GM12865 (cell line): ENCODE data around the gene GALR3.
A peak's percentile ranks its signal among the peaks of the same experiment; 100 is the strongest.

Experiments
- DNase-seq: peaks from one replicate; pipeline ENCODE4 v3.0.0; 2010; ENCODE audit warnings: low read depth
- H3K4me3 ChIP-seq: 2 replicates; pipeline ENCODE4 v1.5.1; 2011; ENCODE audit warnings: mild to moderate bottlenecking, low read depth, low read length, control low read depth
- TF ChIP-seq, protein P1 (sequence below): IDR thresholded peaks from 2 replicates; pipeline ENCODE4 v1.5.1; 2011; ENCODE audit warnings: low read length, control low read depth, low read depth, inconsistent platforms; ENCODE audit not compliant: insufficient read depth; ENCODE audit errors: missing control alignments

The GALR3 gene

DNA sequence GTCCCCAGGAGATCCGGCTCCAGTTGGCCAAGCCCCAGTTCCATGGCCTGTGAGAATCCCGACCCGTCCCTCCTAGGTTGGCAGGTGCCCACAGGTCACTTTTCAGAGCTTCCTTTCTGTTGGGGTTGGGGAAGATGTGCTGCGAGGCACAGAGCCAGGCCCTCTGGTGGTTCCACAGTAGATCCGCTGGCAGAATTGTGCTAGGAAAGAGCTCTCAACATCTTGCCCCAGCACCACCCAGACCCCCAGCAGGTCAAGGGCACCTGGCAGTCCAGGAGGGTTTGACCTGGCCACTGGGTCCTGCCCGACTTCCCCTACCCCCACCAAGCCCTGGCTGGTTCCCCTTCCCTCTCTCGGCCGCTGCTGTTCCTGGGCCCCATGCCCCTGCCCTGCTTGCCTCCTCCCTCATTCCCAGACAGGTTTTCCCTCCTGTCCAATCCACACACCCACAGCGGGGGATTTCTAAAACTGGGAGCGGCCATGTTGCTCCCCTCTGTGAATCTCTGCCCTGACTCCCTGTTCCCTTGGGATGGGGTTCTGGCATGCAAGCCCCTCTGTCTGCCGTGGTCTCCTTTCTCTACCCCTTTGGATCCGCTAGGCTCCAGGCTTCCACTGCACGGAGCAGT lies 41.6 kb upstream of the GALR3 start:
- no peak for DNase-seq
- TF ChIP-seq, protein P1, sequence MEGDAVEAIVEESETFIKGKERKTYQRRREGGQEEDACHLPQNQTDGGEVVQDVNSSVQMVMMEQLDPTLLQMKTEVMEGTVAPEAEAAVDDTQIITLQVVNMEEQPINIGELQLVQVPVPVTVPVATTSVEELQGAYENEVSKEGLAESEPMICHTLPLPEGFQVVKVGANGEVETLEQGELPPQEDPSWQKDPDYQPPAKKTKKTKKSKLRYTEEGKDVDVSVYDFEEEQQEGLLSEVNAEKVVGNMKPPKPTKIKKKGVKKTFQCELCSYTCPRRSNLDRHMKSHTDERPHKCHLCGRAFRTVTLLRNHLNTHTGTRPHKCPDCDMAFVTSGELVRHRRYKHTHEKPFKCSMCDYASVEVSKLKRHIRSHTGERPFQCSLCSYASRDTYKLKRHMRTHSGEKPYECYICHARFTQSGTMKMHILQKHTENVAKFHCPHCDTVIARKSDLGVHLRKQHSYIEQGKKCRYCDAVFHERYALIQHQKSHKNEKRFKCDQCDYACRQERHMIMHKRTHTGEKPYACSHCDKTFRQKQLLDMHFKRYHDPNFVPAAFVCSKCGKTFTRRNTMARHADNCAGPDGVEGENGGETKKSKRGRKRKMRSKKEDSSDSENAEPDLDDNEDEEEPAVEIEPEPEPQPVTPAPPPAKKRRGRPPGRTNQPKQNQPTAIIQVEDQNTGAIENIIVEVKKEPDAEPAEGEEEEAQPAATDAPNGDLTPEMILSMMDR, result peak; percentile 3
- H3K4me3 ChIP-seq, result no peak overlapping the region

DNA sequence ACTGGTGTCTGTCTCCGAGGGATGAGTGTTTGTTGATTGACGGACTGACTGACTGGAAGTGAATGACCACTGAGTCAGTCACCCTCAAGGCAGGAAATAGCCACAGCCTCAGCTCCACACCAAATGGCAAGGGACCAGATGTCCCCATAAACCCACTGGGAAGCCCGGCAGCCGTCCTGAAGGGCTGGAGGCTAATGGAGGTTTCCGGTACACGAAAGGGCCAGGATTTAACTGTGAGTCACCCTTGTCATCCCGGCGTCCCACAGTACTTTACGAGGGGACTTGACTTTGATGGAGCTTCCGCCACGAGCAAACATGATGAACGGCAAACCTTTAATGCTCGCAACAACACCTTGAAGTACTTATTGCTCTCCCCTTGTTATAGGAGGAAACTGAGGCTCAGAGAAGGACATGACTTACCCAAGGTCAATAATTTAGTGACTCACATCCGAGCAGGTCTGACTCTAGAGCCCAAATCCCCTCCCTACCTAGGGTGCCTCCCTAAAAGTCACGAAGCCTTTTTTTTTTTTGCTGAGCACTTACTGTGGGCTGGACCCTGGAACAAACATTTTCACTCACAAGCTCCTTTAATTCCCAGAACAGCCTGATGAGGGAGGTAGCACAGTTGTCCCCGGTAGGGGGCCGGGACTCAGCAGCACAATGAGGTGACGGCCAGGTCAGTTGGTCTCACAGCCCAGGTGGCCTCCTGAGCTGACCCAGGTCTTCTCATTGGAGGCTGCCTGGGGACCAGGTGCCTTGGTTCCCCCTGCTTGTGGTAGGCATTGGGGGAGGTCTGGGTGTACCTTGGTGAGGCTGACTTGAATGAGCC lies 40.6 kb upstream of the GALR3 start:
- DNase-seq, result no peak
- TF ChIP-seq, protein P1, result no peak
- no peak overlapping the region for H3K4me3 ChIP-seq

DNA sequence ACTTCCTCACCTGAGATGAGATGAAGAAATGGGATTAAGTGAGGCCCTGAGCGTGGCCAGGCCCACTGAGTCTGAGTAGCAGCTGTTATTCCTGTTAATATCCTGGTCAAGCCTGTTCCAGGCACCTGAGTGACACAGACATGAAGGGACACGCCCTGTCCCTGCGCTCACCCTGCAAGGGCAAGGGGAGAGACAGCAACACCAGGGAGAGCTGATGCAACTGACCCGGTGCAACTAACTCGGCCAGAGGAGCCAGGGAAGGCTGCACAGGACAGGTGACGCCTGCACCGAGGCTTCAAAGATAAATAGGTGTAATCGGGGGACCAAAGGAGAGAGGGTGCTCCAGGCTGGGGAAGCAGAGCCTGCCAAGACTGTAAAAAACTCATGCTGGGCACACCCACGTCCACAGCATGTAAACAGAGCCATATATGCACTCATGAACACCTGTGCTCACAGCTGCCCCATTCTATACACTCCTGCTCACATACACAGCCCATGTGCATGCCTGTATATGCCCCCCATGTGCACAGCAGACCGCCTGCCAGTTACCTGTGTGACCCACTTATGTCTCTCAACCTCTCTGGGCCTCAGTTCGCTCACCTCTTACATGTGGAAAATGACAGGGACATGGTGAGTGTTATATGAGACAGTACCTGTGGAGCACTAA lies 38.2 kb upstream of the GALR3 start:
- no peak overlapping the region for H3K4me3 ChIP-seq
- DNase-seq, result no peak
- TF ChIP-seq, protein P1, result no peak

- TF ChIP-seq, protein P1, result no peak
- DNase-seq, result no peak
- H3K4me3 ChIP-seq, result no peak overlapping the region
Observed at GRCh38 chr22:37790234-37790633, 32.9 kb upstream of the GALR3 start.

GRCh38 chr22:37792494-37792893 lies 30.7 kb upstream of the GALR3 start:
- H3K4me3 ChIP-seq, result no peak overlapping the region
- no peak for DNase-seq
- TF ChIP-seq, protein P1, result no peak

DNA sequence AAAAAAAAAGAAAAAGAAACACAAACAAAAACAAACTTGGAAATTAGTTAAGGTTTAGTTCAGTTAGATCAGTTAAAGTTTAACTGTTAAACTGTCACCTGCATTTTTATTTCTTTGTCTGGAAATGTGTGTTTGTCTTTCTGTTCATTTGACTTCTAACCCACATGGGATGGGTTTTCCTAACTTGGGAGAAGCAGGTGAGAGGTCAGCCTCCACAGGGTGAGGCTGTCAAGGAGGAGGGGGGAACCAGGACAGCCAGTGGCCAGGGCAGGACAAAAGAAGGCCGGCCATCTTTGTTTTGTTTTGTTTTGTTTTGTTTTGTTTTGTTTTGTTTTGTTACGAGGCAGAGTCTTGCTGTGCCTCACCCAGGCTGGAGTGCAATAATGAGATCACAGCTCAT lies 28.8 kb upstream of the GALR3 start:
- TF ChIP-seq, protein P1, result no peak
- DNase-seq, result no peak
- no peak overlapping the region for H3K4me3 ChIP-seq
